ENCODE results near the gene MYH7B.

MYH7B gene

GRCh38 chr20:34977365-34978091 is 21.9 kb downstream of the MYH7B start:
- no peak for DNase-seq (ENCODE audit: low read depth)

GRCh38 chr20:34978092-34978744 is 22.6 kb downstream of the MYH7B start:
- no peak for DNase-seq (ENCODE audit: low read depth)

GRCh38 chr20:34979366-34980153 is 23.9 kb downstream of the MYH7B start:
- DNase-seq (ENCODE audit: low read depth) = no peak

GRCh38 chr20:34980543-34981233 is 25.0 kb downstream of the MYH7B start:
- no peak for DNase-seq (ENCODE audit: low read depth)

- no peak for DNase-seq (ENCODE audit: low read depth)
Measured at GRCh38 chr20:34982270-34983088, 26.8 kb downstream of the MYH7B start.

- no peak for DNase-seq (ENCODE audit: low read depth)
Measured at GRCh38 chr20:34983089-34983820, 27.6 kb downstream of the MYH7B start.

- no peak for DNase-seq (ENCODE audit: low read depth)
Measured at GRCh38 chr20:34983995-34984735, 28.5 kb downstream of the MYH7B start.

GRCh38 chr20:34984756-34985261 is 29.1 kb downstream of the MYH7B start:
- no peak for DNase-seq (ENCODE audit: low read depth)

GRCh38 chr20:34985461-34986310 is 30.0 kb downstream of the MYH7B start:
- no peak for DNase-seq (ENCODE audit: low read depth)

- no peak for DNase-seq (ENCODE audit: low read depth)
Measured at GRCh38 chr20:34986311-34987287, 30.9 kb downstream of the MYH7B start.

- DNase-seq (ENCODE audit: low read depth) = no peak
Measured at GRCh38 chr20:34987288-34988190, 31.9 kb downstream of the MYH7B start.

- DNase-seq (ENCODE audit: low read depth) = no peak
Measured at GRCh38 chr20:34988191-34988540, 32.5 kb downstream of the MYH7B start.

- no peak for DNase-seq (ENCODE audit: low read depth)
Measured at GRCh38 chr20:34989118-34989517, 33.5 kb downstream of the MYH7B start.

- DNase-seq (ENCODE audit: low read depth) = no peak
Measured at GRCh38 chr20:34989670-34990069, 34.0 kb downstream of the MYH7B start.

- no peak for DNase-seq (ENCODE audit: low read depth)
Measured at GRCh38 chr20:34990231-34990630, 34.6 kb downstream of the MYH7B start.

- no peak for DNase-seq (ENCODE audit: low read depth)
Measured at GRCh38 chr20:34990661-34991214, 35.1 kb downstream of the MYH7B start.
